Smooth muscle cell (in vitro differentiated cells): ENCODE measurements around the gene ARHGEF9. TPM values are rescaled to one million over a fixed set of nuclear protein-coding genes. Genes with fewer than 3 reads are reported as not detected.

ENCODE experiments used
- DNase-seq: peaks from one replicate; lab custom pipeline; 2025; ENCODE audit not compliant: unreplicated experiment; lab: John Stamatoyannopoulos, UW
- H2AFZ ChIP-seq: fragments of 200-600 bp; sonication (generic); 2 replicates; pipeline ENCODE4 v1.6.0; 2016; ENCODE audit warnings: antibody characterized with exemption, low read depth, mild to moderate bottlenecking
- H3F3A ChIP-seq: fragments of 200-600 bp; sonication (generic); 2 replicates; pipeline ENCODE4 v1.6.0; 2017; ENCODE audit warnings: antibody characterized with exemption, low read depth
- H3K27ac ChIP-seq: fragments of 200-600 bp; sonication (generic); 2 replicates; pipeline ENCODE4 v1.5.1; 2016; ENCODE audit warnings: low read depth, mild to moderate bottlenecking
- H3K27me3 ChIP-seq: fragments of 200-600 bp; sonication (generic); 2 replicates; pipeline ENCODE4 v1.6.1; 2016; ENCODE audit warnings: low read depth, mild to moderate bottlenecking
- H3K36me3 ChIP-seq: fragments of 200-600 bp; sonication (generic); 2 replicates; pipeline ENCODE4 v1.5.1; 2016; ENCODE audit warnings: low read depth
- H3K4me1 ChIP-seq: fragments of 200-600 bp; sonication (generic); 2 replicates; pipeline ENCODE4 v1.5.1; 2016; ENCODE audit warnings: low read depth
- H3K4me2 ChIP-seq: fragments of 200-600 bp; sonication (generic); 2 replicates; pipeline ENCODE4 v1.6.0; 2016; ENCODE audit warnings: mild to moderate bottlenecking
- H3K4me3 ChIP-seq: fragments of 200-600 bp; sonication (generic); 2 replicates; pipeline ENCODE4 v1.5.1; 2016; ENCODE audit warnings: mild to moderate bottlenecking
- H3K79me2 ChIP-seq: fragments of 200-600 bp; sonication (generic); 2 replicates; pipeline ENCODE4 v1.6.0; 2016; ENCODE audit warnings: low read depth, mild to moderate bottlenecking
- H3K9ac ChIP-seq: fragments of 200-600 bp; sonication (generic); 2 replicates; pipeline ENCODE4 v1.6.0; 2016; ENCODE audit warnings: low read depth
- H3K9me3 ChIP-seq: fragments of 200-600 bp; sonication (generic); replicated peaks from 2 replicates; pipeline ENCODE4 v1.5.1; 2016; ENCODE audit warnings: low read depth
- H4K20me1 ChIP-seq: fragments of 200-600 bp; sonication (generic); 2 replicates; pipeline ENCODE4 v1.6.0; 2016; ENCODE audit warnings: low read depth
- CTCF ChIP-seq: fragments of 200-600 bp; sonication (generic); IDR thresholded peaks from 2 replicates; pipeline ENCODE4 v1.5.1; 2017; ENCODE audit warnings: borderline replicate concordance, mild to moderate bottlenecking, antibody characterized with exemption; ENCODE audit not compliant: insufficient read depth, poor library complexity, severe bottlenecking
- WGBS: methylation state at CpG from one replicate; pipeline ENCODE4 v1.1.7; 2016; ENCODE audit warnings: low lambda C conversion rate; 5-methylcytosine and 5-hydroxymethylcytosine counted together
- polyA plus RNA-seq: library from polyadenylated mRNA; unstranded; fragments of >200 nt; fragmentation: Nextera tagmentation; extraction: Ambion mirVana; gene quantifications from 2 replicates; pipeline ENCODE4 v1.2.1, GENCODE V29; 2016
- total RNA-seq: library from RNA; depleted of rRNA; stranded (reverse); fragments of >200 nt; gene quantifications from 2 replicates; pipeline ENCODE4 v1.2.3, GENCODE V29; 2014

Gene ARHGEF9
- total and polyA plus RNA-seq, 2 experiments from 2014 or later, result 10.6 to 17.4 TPM

- H3K9me3 ChIP-seq, result no peaks in the 10 kb centered on the region
- no peaks in the 10 kb centered on the region for H3K27me3 ChIP-seq
- no peak for TF ChIP-seq CTCF
- WGBS, result 65% methylated on average over 4 of the region's 4 CpGs
- H3K4me2 ChIP-seq, result peak overlapping the region; percentile 84
- no peaks in the 10 kb centered on the region for H4K20me1 ChIP-seq
- peak overlapping the region; percentile 55 for H3K4me3 ChIP-seq
- H3K9ac ChIP-seq, result no peak overlapping the region
- H3K4me1 ChIP-seq, result no peaks in the 10 kb centered on the region
- no peak for DNase-seq
- H3K27ac ChIP-seq, result no peak overlapping the region
- no peaks in the 10 kb centered on the region for H3F3A ChIP-seq
- no peaks in the 10 kb centered on the region for H3K36me3 ChIP-seq
- no peak overlapping the region for H2AFZ ChIP-seq
- H3K79me2 ChIP-seq, result no peaks in the 10 kb centered on the region
These were observed 660 bp upstream of the ARHGEF9 start for GRCh38 chrX:63785708-63786040.

- Histone ChIP-seq H3F3A (no peaks in the 10 kb centered on the region), H3K4me3 (peak overlapping the region; percentile 55), H3K27ac (no peak overlapping the region), H3K79me2 (no peaks in the 10 kb centered on the region), H3K27me3 (no peaks in the 10 kb centered on the region), H3K4me2 (peak overlapping the region; percentile 84), H3K4me1 (no peaks in the 10 kb centered on the region), H4K20me1 (no peaks in the 10 kb centered on the region), H3K9ac (no peak overlapping the region), H3K9me3 (no peaks in the 10 kb centered on the region), H2AFZ (peak overlapping the region; percentile 54), H3K36me3 (no peaks in the 10 kb centered on the region)
- TF ChIP-seq CTCF, result no peak
- WGBS, result 54% methylated on average over 4 of the region's 4 CpGs
- no peak for DNase-seq
These were observed 590 bp downstream of the ARHGEF9 start for GRCh38 chrX:63784346-63784901.

- Histone ChIP-seq H3K27me3 (no peaks in the 10 kb centered on the region), H3K27ac (no peak overlapping the region), H3K9ac (no peak overlapping the region), H3K4me1 (no peaks in the 10 kb centered on the region), H2AFZ (no peak overlapping the region), H3K79me2 (no peaks in the 10 kb centered on the region), H3K9me3 (no peaks in the 10 kb centered on the region), H3F3A (no peaks in the 10 kb centered on the region), H4K20me1 (no peaks in the 10 kb centered on the region), H3K4me3 (no peak overlapping the region), H3K36me3 (no peaks in the 10 kb centered on the region), H3K4me2 (no peak overlapping the region)
- no peak for TF ChIP-seq CTCF
- no peak for DNase-seq
- WGBS, result 88% methylated on average over 6 of the region's 6 CpGs
These were observed 2.5 kb downstream of the ARHGEF9 start for GRCh38 chrX:63782515-63782914.

GRCh38 chrX:63768760-63769159 lies 16.3 kb downstream of the ARHGEF9 start:
- no peaks in the 10 kb centered on the region for H4K20me1 ChIP-seq
- H3F3A ChIP-seq, result no peaks in the 10 kb centered on the region
- H3K9ac ChIP-seq, result no peak overlapping the region
- no peak overlapping the region for H3K27ac ChIP-seq
- no peak for TF ChIP-seq CTCF
- H3K4me3 ChIP-seq, result no peak overlapping the region
- no peaks in the 10 kb centered on the region for H3K79me2 ChIP-seq
- no peaks in the 10 kb centered on the region for H3K4me1 ChIP-seq
- no peak overlapping the region for H2AFZ ChIP-seq
- 89% methylated on average over 2 of the region's 2 CpGs for WGBS
- DNase-seq, result no peak
- no peaks in the 10 kb centered on the region for H3K9me3 ChIP-seq
- H3K36me3 ChIP-seq, result no peaks in the 10 kb centered on the region
- H3K4me2 ChIP-seq, result no peak overlapping the region
- no peaks in the 10 kb centered on the region for H3K27me3 ChIP-seq
